Measurements from ENCODE around the gene RRAGD.

The RRAGD gene

DNA sequence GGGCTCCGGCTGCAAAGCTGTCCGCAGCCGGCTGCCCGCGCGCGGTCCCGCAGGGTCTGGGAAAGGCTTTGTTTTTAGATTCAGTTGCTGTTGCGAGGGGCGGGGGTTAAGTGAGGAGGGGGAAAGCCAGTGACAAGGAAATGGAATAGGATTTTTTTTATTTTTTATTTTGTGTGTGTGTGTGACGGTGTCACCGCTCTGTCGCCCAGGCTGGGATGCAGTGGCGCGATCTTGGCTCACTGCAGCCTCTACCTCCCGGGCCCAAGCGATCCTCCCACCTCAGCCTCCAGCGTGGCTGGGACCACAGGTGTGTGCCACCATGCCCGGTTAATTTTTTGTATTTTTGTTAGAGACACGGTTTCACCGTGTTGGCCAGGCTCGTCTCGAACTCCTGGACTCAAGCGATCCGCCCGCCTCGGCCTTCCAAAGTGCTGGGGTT, 58.9 kb downstream of the RRAGD start:
- Histone ChIP-seq H2AK5ac (ENCODE audit: low read length) (no peak overlapping the region), H3K27ac (ENCODE audit: low read depth, low read length) (peak overlapping the region; percentile 88), H3K79me1 (ENCODE audit: low read length) (peaks cover 6% of the 10 kb centered on the region), H4K8ac (ENCODE audit: low read depth, low read length) (no peak overlapping the region), H2BK15ac (replicated peaks; ENCODE audit: low read depth) (peak overlapping the region; percentile 21), H3K18ac (ENCODE audit: low read length) (peak overlapping the region; percentile 97), H3K56ac (ENCODE audit: low read length) (peak overlapping the region; percentile 94), H3K36me3 (ENCODE audit: control insufficient read depth, insufficient read depth, low read length) (no peaks in the 10 kb centered on the region), H2BK120ac (ENCODE audit: low read depth, low read length) (peak overlapping the region; percentile 91), H2BK5ac (ENCODE audit: low read length) (no peak overlapping the region), H3K9ac (ENCODE audit: low read length) (peak overlapping the region; percentile 91), H3K4ac (ENCODE audit: low read depth, low read length) (peak overlapping the region; percentile 99), H3K4me2 (ENCODE audit: low read length) (peak overlapping the region; percentile 16), H3K27me3 (ENCODE audit: insufficient read depth, low read length, poor library complexity) (no peaks in the 10 kb centered on the region), H4K5ac (ENCODE audit: low read length) (no peak overlapping the region), H3K4me1 (ENCODE audit: control insufficient read depth, low read depth, low read length) (peaks cover under 1% of the 10 kb centered on the region), H3K23ac (ENCODE audit: low read length) (no peak overlapping the region), H3K4me3 (ENCODE audit: low read length) (peak overlapping the region; percentile 70), H3K79me2 (ENCODE audit: control insufficient read depth, insufficient read depth, low read length) (peaks cover 17% of the 10 kb centered on the region)
- DNase-seq: no peak
- no CpG with 5 or more reads among the region's 27 CpGs for WGBS (ENCODE audit: extremely low coverage, insufficient coverage, low lambda C conversion rate)

DNA sequence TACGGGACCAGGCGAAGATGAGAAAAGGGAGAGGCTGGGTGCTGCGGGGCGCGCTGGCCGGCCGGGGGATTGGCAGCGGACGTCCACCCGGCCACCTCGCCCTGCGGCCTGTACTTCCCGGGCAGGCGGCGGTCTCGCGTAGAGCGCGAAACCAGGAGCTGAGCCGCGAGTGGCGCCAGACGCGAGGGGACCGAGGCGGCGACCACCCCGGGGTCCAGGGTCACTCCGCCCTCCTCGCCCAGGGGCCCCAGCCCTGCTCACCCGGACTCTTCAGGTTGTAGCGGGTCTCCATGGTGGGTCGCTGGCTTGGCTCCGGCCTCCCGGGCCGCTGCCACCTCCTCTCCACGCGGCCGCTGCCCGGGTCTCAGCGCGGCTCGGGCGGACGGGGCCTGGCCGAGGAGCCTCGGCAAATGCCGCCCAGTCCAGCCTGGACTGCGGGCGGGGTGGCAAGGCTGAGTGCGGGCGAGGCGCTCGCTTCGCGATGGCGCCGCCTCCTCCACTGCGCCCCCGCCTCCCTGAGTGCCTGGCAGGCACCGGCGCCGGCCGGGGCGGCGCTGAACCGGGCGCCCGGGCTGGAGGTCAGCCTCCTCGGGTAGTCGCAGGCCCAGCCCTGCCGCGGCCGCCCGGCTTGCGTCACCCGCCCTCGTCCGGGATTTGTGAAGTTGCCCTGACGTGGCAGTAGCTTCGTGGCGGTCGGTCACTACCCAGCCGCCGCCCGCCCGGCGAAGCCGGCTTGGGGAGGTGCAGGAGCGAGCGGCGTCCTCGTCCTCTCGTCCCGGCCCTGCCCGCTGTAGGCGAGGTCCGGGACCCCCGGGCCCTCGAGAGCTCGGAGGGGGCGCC, 59.6 kb downstream of the RRAGD start, which contains the start of gene UBE2J1:
UBE2J1 (minus strand) TSS at position 445 of the 840 bp plus-strand sequence; CDS start at position 292, 153 bp downstream.
- H3K9ac ChIP-seq (ENCODE audit: low read length): peak within 1 kb of the TSS; percentile 91
- H3K56ac ChIP-seq (ENCODE audit: low read length): peak within 1 kb of the TSS; percentile 94
- WGBS (ENCODE audit: extremely low coverage, insufficient coverage, low lambda C conversion rate): no CpG with 5 or more reads among the region's 102 CpGs

GRCh38 chr6:89351671-89352277, 60.3 kb downstream of the RRAGD start:
- no peak overlapping the region for H4K8ac ChIP-seq (ENCODE audit: low read depth, low read length)
- no CpG with 5 or more reads among the region's 12 CpGs for WGBS (ENCODE audit: extremely low coverage, insufficient coverage, low lambda C conversion rate)
- no peak overlapping the region for H2BK5ac ChIP-seq (ENCODE audit: low read length)
- no peaks in the 10 kb centered on the region for H3K27me3 ChIP-seq (ENCODE audit: insufficient read depth, low read length, poor library complexity)
- H3K79me2 ChIP-seq (ENCODE audit: control insufficient read depth, insufficient read depth, low read length): peaks cover 18% of the 10 kb centered on the region
- no peak overlapping the region for H4K5ac ChIP-seq (ENCODE audit: low read length)
- peak overlapping the region; percentile 70 for H3K4me2 ChIP-seq (ENCODE audit: low read length)
- no peak overlapping the region for H2AK5ac ChIP-seq (ENCODE audit: low read length)
- peak overlapping the region; percentile 88 for H3K27ac ChIP-seq (ENCODE audit: low read depth, low read length)
- H3K79me1 ChIP-seq (ENCODE audit: low read length): peaks cover 6% of the 10 kb centered on the region
- H3K23ac ChIP-seq (ENCODE audit: low read length): no peak overlapping the region
- peak overlapping the region; percentile 99 for H3K18ac ChIP-seq (ENCODE audit: low read length)
- no peak overlapping the region for H2BK120ac ChIP-seq (ENCODE audit: low read depth, low read length)
- H3K56ac ChIP-seq (ENCODE audit: low read length): peak overlapping the region; percentile 94
- DNase-seq: no peak
- no peak overlapping the region for H2BK15ac ChIP-seq (replicated peaks; ENCODE audit: low read depth)
- H3K9ac ChIP-seq (ENCODE audit: low read length): peak overlapping the region; percentile 91
- peak overlapping the region; percentile 98 for H3K4ac ChIP-seq (ENCODE audit: low read depth, low read length)
- H3K4me1 ChIP-seq (ENCODE audit: control insufficient read depth, low read depth, low read length): peaks cover 2% of the 10 kb centered on the region
- H3K4me3 ChIP-seq (ENCODE audit: low read length): peak overlapping the region; percentile 70
- no peaks in the 10 kb centered on the region for H3K36me3 ChIP-seq (ENCODE audit: control insufficient read depth, insufficient read depth, low read length)

More for the DNA sequence above, 59.6 kb downstream of the RRAGD start, which contains the start of gene UBE2J1:
- Histone ChIP-seq H3K27me3 (ENCODE audit: insufficient read depth, low read length, poor library complexity) (no peaks in the 10 kb centered on the region), H3K79me1 (ENCODE audit: low read length) (peaks cover 6% of the 10 kb centered on the region), H3K36me3 (ENCODE audit: control insufficient read depth, insufficient read depth, low read length) (no peaks in the 10 kb centered on the region), H3K27ac (ENCODE audit: low read depth, low read length) (peak within 1 kb of the TSS; percentile 88), H3K4me1 (ENCODE audit: control insufficient read depth, low read depth, low read length) (peaks cover 2% of the 10 kb centered on the region), H2AK5ac (ENCODE audit: low read length) (no peak within 1 kb of the TSS), H4K5ac (ENCODE audit: low read length) (no peak within 1 kb of the TSS), H2BK5ac (ENCODE audit: low read length) (no peak within 1 kb of the TSS), H3K4me2 (ENCODE audit: low read length) (peak within 1 kb of the TSS; percentile 70), H3K23ac (ENCODE audit: low read length) (peak within 1 kb of the TSS; percentile 67), H2BK120ac (ENCODE audit: low read depth, low read length) (peak within 1 kb of the TSS; percentile 91), H3K4me3 (ENCODE audit: low read length) (peak within 1 kb of the TSS; percentile 70), H4K8ac (ENCODE audit: low read depth, low read length) (peak within 1 kb of the TSS; percentile 87), H3K18ac (ENCODE audit: low read length) (peak within 1 kb of the TSS; percentile 99), H3K79me2 (ENCODE audit: control insufficient read depth, insufficient read depth, low read length) (peaks cover 18% of the 10 kb centered on the region), H2BK15ac (replicated peaks; ENCODE audit: low read depth) (peak within 1 kb of the TSS; percentile 21), H3K4ac (ENCODE audit: low read depth, low read length) (peak within 1 kb of the TSS; percentile 99)
- peak; percentile 94 for DNase-seq

- Histone ChIP-seq H3K79me1 (ENCODE audit: low read length) (peaks cover 6% of the 10 kb centered on the region), H2BK120ac (ENCODE audit: low read depth, low read length) (no peak overlapping the region), H3K4me2 (ENCODE audit: low read length) (peak overlapping the region; percentile 20), H2AK5ac (ENCODE audit: low read length) (no peak overlapping the region), H3K27me3 (ENCODE audit: insufficient read depth, low read length, poor library complexity) (no peaks in the 10 kb centered on the region), H3K4me3 (ENCODE audit: low read length) (no peak overlapping the region), H2BK15ac (replicated peaks; ENCODE audit: low read depth) (no peak overlapping the region), H3K79me2 (ENCODE audit: control insufficient read depth, insufficient read depth, low read length) (peaks cover 26% of the 10 kb centered on the region), H3K56ac (ENCODE audit: low read length) (peak overlapping the region; percentile 53), H3K27ac (ENCODE audit: low read depth, low read length) (no peak overlapping the region), H3K4me1 (ENCODE audit: control insufficient read depth, low read depth, low read length) (peaks cover 3% of the 10 kb centered on the region), H3K36me3 (ENCODE audit: control insufficient read depth, insufficient read depth, low read length) (no peaks in the 10 kb centered on the region), H4K5ac (ENCODE audit: low read length) (no peak overlapping the region), H3K9ac (ENCODE audit: low read length) (peak overlapping the region; percentile 33), H4K8ac (ENCODE audit: low read depth, low read length) (no peak overlapping the region), H2BK5ac (ENCODE audit: low read length) (no peak overlapping the region), H3K18ac (ENCODE audit: low read length) (no peak overlapping the region), H3K4ac (ENCODE audit: low read depth, low read length) (no peak overlapping the region), H3K23ac (ENCODE audit: low read length) (no peak overlapping the region)
- WGBS (ENCODE audit: extremely low coverage, insufficient coverage, low lambda C conversion rate): no CpG with 5 or more reads among the region's 4 CpGs
- no peak for DNase-seq
Observed at GRCh38 chr6:89350281-89350966, 61.6 kb downstream of the RRAGD start.

DNA sequence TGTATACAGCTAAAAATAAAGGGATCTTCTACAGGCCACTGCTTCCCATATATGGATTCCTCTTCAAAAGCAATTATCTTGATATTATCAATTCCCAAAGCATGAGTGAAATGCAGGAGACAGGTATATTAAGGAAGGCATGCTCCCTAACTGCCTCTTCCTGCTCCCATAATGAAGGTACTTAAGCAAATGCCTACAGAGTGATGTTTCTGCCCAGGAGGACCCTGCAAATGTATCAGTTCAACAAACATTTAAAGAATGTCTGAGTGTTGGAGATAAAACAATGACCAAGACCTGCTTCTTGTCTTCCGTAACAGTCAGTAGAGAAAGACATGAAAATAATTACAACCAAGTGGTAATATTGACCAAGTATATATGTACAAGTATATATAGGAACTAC, 63.7 kb downstream of the RRAGD start:
- peaks cover 10% of the 10 kb centered on the region for H3K4me1 ChIP-seq (ENCODE audit: control insufficient read depth, low read depth, low read length)
- WGBS (ENCODE audit: extremely low coverage, insufficient coverage, low lambda C conversion rate): no CpG with 5 or more reads among the region's 1 CpG
- H2BK15ac ChIP-seq (replicated peaks; ENCODE audit: low read depth): no peak overlapping the region
- H3K27ac ChIP-seq (ENCODE audit: low read depth, low read length): peak overlapping the region; percentile 59
- H2AK5ac ChIP-seq (ENCODE audit: low read length): no peak overlapping the region
- H3K23ac ChIP-seq (ENCODE audit: low read length): no peak overlapping the region
- no peak overlapping the region for H3K18ac ChIP-seq (ENCODE audit: low read length)
- H3K79me1 ChIP-seq (ENCODE audit: low read length): peaks cover 10% of the 10 kb centered on the region
- no peak overlapping the region for H2BK120ac ChIP-seq (ENCODE audit: low read depth, low read length)
- H3K9ac ChIP-seq (ENCODE audit: low read length): no peak overlapping the region
- peaks cover 33% of the 10 kb centered on the region for H3K79me2 ChIP-seq (ENCODE audit: control insufficient read depth, insufficient read depth, low read length)
- no peak overlapping the region for H3K4ac ChIP-seq (ENCODE audit: low read depth, low read length)
- no peaks in the 10 kb centered on the region for H3K27me3 ChIP-seq (ENCODE audit: insufficient read depth, low read length, poor library complexity)
- no peak overlapping the region for H3K56ac ChIP-seq (ENCODE audit: low read length)
- H3K4me3 ChIP-seq (ENCODE audit: low read length): no peak overlapping the region
- no peaks in the 10 kb centered on the region for H3K36me3 ChIP-seq (ENCODE audit: control insufficient read depth, insufficient read depth, low read length)
- H4K8ac ChIP-seq (ENCODE audit: low read depth, low read length): no peak overlapping the region
- no peak overlapping the region for H4K5ac ChIP-seq (ENCODE audit: low read length)
- H3K4me2 ChIP-seq (ENCODE audit: low read length): no peak overlapping the region
- DNase-seq: peak; percentile 95
- no peak overlapping the region for H2BK5ac ChIP-seq (ENCODE audit: low read length)
